SK-N-MC (cell line): ENCODE measurements around the gene GALNT7.

ENCODE experiments used
- EZH2 ChIP-seq: fragments of 200-600 bp; sonication (generic); IDR thresholded peaks from one replicate; pipeline ENCODE4 v1.6.1; 2017; ENCODE audit warnings: antibody characterized with exemption
- POLR2AphosphoS5 ChIP-seq: IDR thresholded peaks from 2 replicates; pipeline ENCODE4 v1.6.1; 2012; ENCODE audit warnings: mild to moderate bottlenecking, low read depth, low read length, borderline replicate concordance

GRCh38 chr4:173318240-173318639 lies 149.6 kb downstream of the GALNT7 start:
- TF ChIP-seq POLR2AphosphoS5 (no peak), EZH2 (no peak)
